GM12892 (cell line): Measurements from ENCODE around the gene SLC9A9.

Experiments
- POLR2A ChIP-seq: IDR thresholded peaks from 2 replicates; pipeline ENCODE4 v1.6.1; 2011; ENCODE audit warnings: low read depth, low read length, control low read depth
- POLR2AphosphoS5 ChIP-seq: IDR thresholded peaks from 2 replicates; pipeline ENCODE4 v1.6.1; 2011; ENCODE audit warnings: low read depth, low read length, control low read depth

DNA sequence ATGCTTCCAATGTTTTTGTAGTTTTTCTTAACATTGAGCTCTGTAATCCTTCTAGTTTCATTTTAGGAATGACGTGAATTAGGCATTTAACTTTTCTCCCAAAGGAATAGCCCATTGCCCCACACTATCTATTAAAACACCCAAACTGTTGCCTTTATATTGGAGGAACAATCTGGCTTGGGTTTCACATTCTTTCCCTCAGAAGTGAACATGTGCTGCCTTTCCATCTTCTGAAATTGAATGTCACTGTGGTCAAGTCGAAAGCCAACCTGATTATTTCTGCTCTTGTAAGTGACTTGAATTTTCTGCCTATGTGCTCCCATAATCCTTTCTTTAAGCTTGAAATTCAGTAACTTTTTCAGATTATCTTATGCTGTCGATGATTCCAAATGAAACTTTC is 214.5 kb downstream of the SLC9A9 start:
- TF ChIP-seq POLR2A (no peak), POLR2AphosphoS5 (no peak)
